Thyroid gland (tissue), 4 donors: ENCODE measurements around the gene RAD9A.

ENCODE experiments used
- CTCF ChIP-seq, 6 experiments: fragments of 200-600 bp in 3 of 6; fragments of 450-650 bp in 3 of 6; sonication (generic) in 3 of 6; IDR thresholded peaks; one replicate each; pipeline ENCODE4 v1.5.1; 2016 to 2019; ENCODE audit warnings: antibody characterized with exemption in 6 of 6, mild to moderate bottlenecking in 2 of 6, inconsistent platforms in 1 of 6, moderate library complexity in 1 of 6
- POLR2A ChIP-seq, 2 donors: fragments of 450-650 bp; IDR thresholded peaks; one replicate each; pipeline ENCODE4 v1.6.1; 2017; ENCODE audit warnings: antibody characterized with exemption in 2 of 2, mild to moderate bottlenecking in 2 of 2, moderate library complexity in 1 of 2

GRCh38 chr11:67421430-67422031 is 29.7 kb downstream of the RAD9A start:
- TF ChIP-seq CTCF (IDR thresholded peaks at IDR 0.05) (no peak), POLR2A (IDR thresholded peaks at IDR 0.05) (no peak)
